K562 (cell line): ENCODE measurements around the gene MOB3B. TPM values are rescaled to one million over a fixed set of nuclear protein-coding genes. Genes with fewer than 3 reads are reported as not detected.

Source experiments
- ATAC-seq: fragments of 200-7000 bp; cut with Tn5 transposase; 3 replicates; pipeline ENCODE4 v1.9.1; 2020; ENCODE audit warnings: moderate library complexity
- BruUV-seq: library from RNA; stranded (reverse); fragments of 400-500 nt; replicated peaks from 2 replicates; lab custom pipeline; 2021; lab: Mats Ljungman, UMichigan
- CTCF ChIA-PET: fragments of 300-600 bp; formaldehyde crosslinking; extraction: SDS; loops from one replicate; lab custom pipeline; 2021; ENCODE audit warnings: low intra/inter-chr PET ratio; lab: Yijun Ruan, JAX
- POLR2A ChIA-PET: fragments of 300-600, 350-650 bp; sonication (Branson Sonifier 250); formaldehyde crosslinking; extraction: SDS; loops from one replicate; lab custom pipeline; 2021; ENCODE audit warnings: antibody characterized with exemption, inconsistent platforms; lab: Yijun Ruan, JAX
- DNase-seq, 4 experiments: peaks; one replicate each; pipeline versions ENCODE4 v3.0.0 to v3.0.0-alpha.2; 2011 to 2018; ENCODE audit warnings: low spot score in 3 of 4, mixed read lengths in 3 of 4; ENCODE audit errors: extremely low read depth in 1 of 4
- FAIRE-seq: peaks from 2 replicates; lab custom pipeline; 2011; peaks lifted over from hg19 to GRCh38; lab: Jason Lieb, UNC
- H2AFZ ChIP-seq: 2 replicates; pipeline ENCODE4 v1.6.0; 2011; ENCODE audit warnings: low read depth, low read length, control low read depth, inconsistent platforms
- H3K27ac ChIP-seq: fragments of 200-600 bp; 3 replicates; pipeline ENCODE4 v1.8.0; 2011; ENCODE audit warnings: low read depth, mild to moderate bottlenecking, control low read depth, inconsistent platforms, low read length, moderate library complexity, mixed read lengths; ENCODE audit errors: extremely low read depth
- H3K27me3 ChIP-seq, 2 experiments: fragments of 300-600 bp in 1 of 2; 2 replicates in 1 of 2; 3 replicates in 1 of 2; pipeline versions ENCODE4 v1.6.0 to v1.8.0; 2011; ENCODE audit warnings: inconsistent platforms in 2 of 2, low read length in 2 of 2, mild to moderate bottlenecking in 1 of 2, mixed read lengths in 1 of 2, moderate library complexity in 1 of 2; ENCODE audit not compliant: control insufficient read depth in 2 of 2, insufficient read depth in 2 of 2
- H3K36me3 ChIP-seq: fragments of 300-600 bp; 3 replicates; pipeline ENCODE4 v1.8.0; 2011; ENCODE audit warnings: mild to moderate bottlenecking, low read length, inconsistent platforms; ENCODE audit not compliant: control insufficient read depth, insufficient read depth
- H3K4me1 ChIP-seq, 2 experiments: fragments of 200-600 bp in 1 of 2; replicated peaks in 1 of 2; 2 replicates in 1 of 2; 3 replicates in 1 of 2; pipeline versions ENCODE4 v1.5.1 to v1.8.0; 2011; ENCODE audit warnings: inconsistent platforms in 2 of 2, low read length in 2 of 2, mild to moderate bottlenecking in 1 of 2, mixed read lengths in 1 of 2, moderate library complexity in 1 of 2; ENCODE audit not compliant: control insufficient read depth in 2 of 2, insufficient read depth in 2 of 2
- H3K4me2 ChIP-seq: 2 replicates; pipeline ENCODE4 v1.6.1; 2011; ENCODE audit warnings: low read length, control low read depth, inconsistent platforms, mixed read lengths; ENCODE audit not compliant: insufficient read depth
- H3K4me3 ChIP-seq: fragments of 200-600 bp; sonication (generic), shearing (Covaris generic); 2 replicates; pipeline ENCODE4 v1.5.1; 2016; ENCODE audit warnings: control low read depth, inconsistent platforms
- H3K79me2 ChIP-seq: fragments of 200-600 bp; 3 replicates; pipeline ENCODE4 v1.8.0; 2011; ENCODE audit warnings: low read length, inconsistent platforms; ENCODE audit not compliant: control insufficient read depth, insufficient read depth
- H3K9ac ChIP-seq, 2 experiments: 2 replicates each; pipeline versions ENCODE4 v1.6.0 to v1.6.1; 2011; ENCODE audit warnings: low read depth in 2 of 2, low read length in 2 of 2, control low read depth in 1 of 2, inconsistent platforms in 1 of 2, mild to moderate bottlenecking in 1 of 2, mixed read lengths in 1 of 2; ENCODE audit not compliant: insufficient read depth in 1 of 2
- H3K9me1 ChIP-seq: one replicate; pipeline ENCODE4 v1.6.0; 2011; ENCODE audit warnings: inconsistent platforms, mild to moderate bottlenecking, low read length, moderate library complexity; ENCODE audit not compliant: control insufficient read depth, insufficient read depth
- H3K9me3 ChIP-seq: replicated peaks from 2 replicates; pipeline ENCODE4 v1.5.1; 2011; ENCODE audit warnings: low read depth, low read length, inconsistent platforms; ENCODE audit not compliant: control insufficient read depth, insufficient read depth
- H4K20me1 ChIP-seq: replicated peaks from 2 replicates; pipeline ENCODE4 v1.6.1; 2011; ENCODE audit warnings: low read length, inconsistent platforms, mixed read lengths; ENCODE audit not compliant: control insufficient read depth, insufficient read depth
- CREB5 ChIP-seq: fragments of 250-450 bp; sonication (Bioruptor Pico); IDR thresholded peaks from 2 replicates; pipeline ENCODE4 v1.5.0; 2020; ENCODE audit warnings: mild to moderate bottlenecking
- CTCFL ChIP-seq: IDR thresholded peaks from 2 replicates; pipeline ENCODE4 v1.6.1; 2011; ENCODE audit warnings: borderline replicate concordance, low read depth, mild to moderate bottlenecking, moderate library complexity, low read length; ENCODE audit not compliant: insufficient read depth, poor library complexity, severe bottlenecking
- EGR1 ChIP-seq: fragments of 450-650 bp; conservative IDR thresholded peaks from 2 replicates; pipeline ENCODE4 v1.6.1; 2017; ENCODE audit warnings: mild to moderate bottlenecking
- ESRRA ChIP-seq: fragments of 450-650 bp; IDR thresholded peaks from 2 replicates; pipeline ENCODE4 v1.6.1; 2014; ENCODE audit warnings: low read depth, mild to moderate bottlenecking, moderate library complexity, borderline replicate concordance
- KDM2B ChIP-seq: fragments of 250-450 bp; sonication (Bioruptor Pico); IDR thresholded peaks from 2 replicates; pipeline ENCODE4 v1.8.0; 2021; ENCODE audit warnings: mild to moderate bottlenecking, moderate library complexity
- PURB ChIP-seq: sonication (generic); formaldehyde crosslinking; IDR thresholded peaks from 2 replicates; pipeline ENCODE4 v1.9.0; 2021; ENCODE audit warnings: low read depth, mild to moderate bottlenecking, missing genetic modification reagents
- TCF7L2 ChIP-seq: fragments of 150-350 bp; IDR thresholded peaks from 2 replicates; pipeline ENCODE4 v1.6.1; 2016; ENCODE audit warnings: low read depth, mild to moderate bottlenecking, low read length, moderate library complexity
- WGBS: fragments of 100-300 bp; shearing (Covaris generic); methylation state at CpG from one replicate; pipeline ENCODE4 v1.1.6; 2016; ENCODE audit warnings: low coverage, mixed read lengths; ENCODE audit not compliant: insufficient coverage; ENCODE audit errors: missing lambda C conversion rate; 5-methylcytosine and 5-hydroxymethylcytosine counted together
- in situ Hi-C: fragments of 300-500 bp; cut with MboI; formaldehyde crosslinking; loops from 4 replicates; pipeline ENCODE4 v1.15.0; 2018; ENCODE audit warnings: inconsistent platforms, mixed read lengths
- intact Hi-C: fragments of 100-400 bp; cut with micrococcal nuclease; formaldehyde crosslinking; loops from 2 replicates; pipeline ENCODE4 v1.14.2; 2022
- polyA plus RNA-seq, 8 experiments: library from polyadenylated mRNA; depleted of rRNA in 4 of 8; stranded (reverse) in 5 of 8; unstranded in 3 of 8; fragments of >200 nt; fragmentation: Nextera tagmentation in 2 of 8; fragmentation: Illumina TruSeq in 1 of 8; extraction: Ambion mirVana in 2 of 8; extraction: Trizol in 1 of 8; gene quantifications; 2 replicates each; pipeline versions ENCODE4 v1.2.1 to v1.2.3, GENCODE V29; 2011 to 2014; ENCODE audit warnings: inconsistent platforms in 1 of 8, missing spikeins in 1 of 8
- total RNA-seq, 7 experiments: library from RNA; depleted of rRNA in 6 of 7; stranded (reverse); fragments of >200 nt in 6 of 7; fragmentation: Illumina TruSeq in 2 of 7; extraction: Trizol in 2 of 7; gene quantifications; 2 replicates each; pipeline versions ENCODE4 v1.2.1 to v1.2.3, GENCODE V29; 2011 to 2021; ENCODE audit warnings: low replicate concordance in 1 of 7

Gene MOB3B
- total and polyA plus RNA-seq, 9 of the 15 experiments (the other 6 are each of a cell fraction or from before 2014, with no cell fraction given): 3.6 to 12.8 (median 7.2) TPM

- in situ Hi-C loops (no loop called here), intact Hi-C loops (no loop called here)
- DNase-seq: no peak
- BruUV-seq: no TSS peak
- Histone ChIP-seq H3K36me3 (no peaks in the 10 kb centered on the region), H3K4me2 (no peak overlapping the region), H3K79me2 (no peaks in the 10 kb centered on the region), H3K27me3 (no peaks in the 10 kb centered on the region), H3K9ac (no peak overlapping the region), H2AFZ (no peak overlapping the region), H3K9me1 (no peaks in the 10 kb centered on the region)
- POLR2A ChIA-PET: no interaction called here
- TF ChIP-seq ESRRA (no peak), PURB (CRISPR knock-in tag) (no peak), CTCFL (no peak), EGR1 (no peak), TCF7L2 (no peak), CREB5 (CRISPR knock-in tag) (no peak), KDM2B (CRISPR knock-in tag) (no peak)
- TF ChIP-seq, all 486 proteins: peak for 0
- Histone ChIP-seq H3K4me3 (no peak overlapping the region), H4K20me1 (no peaks in the 10 kb centered on the region), H3K4me1 (no peaks in the 10 kb centered on the region), H3K9me3 (no peaks in the 10 kb centered on the region), H3K27ac (no peak overlapping the region)
- WGBS: 100% methylated on average over 2 of the region's 3 CpGs
- FAIRE-seq (no peak), ATAC-seq (no peak)
- CTCF ChIA-PET: no interaction called here
Measured at GRCh38 chr9:27545471-27545870, 15.9 kb upstream of the MOB3B start.
